NCI-H2107 (cell line): ENCODE results near the gene PRPF4.

Source experiments
- DNase-seq: peaks from one replicate; lab custom pipeline; 2025; lab: John Stamatoyannopoulos, UW

The PRPF4 gene

GRCh38 chr9:113311961-113312360 is 36.5 kb downstream of the PRPF4 start:
- no peak for DNase-seq

DNA sequence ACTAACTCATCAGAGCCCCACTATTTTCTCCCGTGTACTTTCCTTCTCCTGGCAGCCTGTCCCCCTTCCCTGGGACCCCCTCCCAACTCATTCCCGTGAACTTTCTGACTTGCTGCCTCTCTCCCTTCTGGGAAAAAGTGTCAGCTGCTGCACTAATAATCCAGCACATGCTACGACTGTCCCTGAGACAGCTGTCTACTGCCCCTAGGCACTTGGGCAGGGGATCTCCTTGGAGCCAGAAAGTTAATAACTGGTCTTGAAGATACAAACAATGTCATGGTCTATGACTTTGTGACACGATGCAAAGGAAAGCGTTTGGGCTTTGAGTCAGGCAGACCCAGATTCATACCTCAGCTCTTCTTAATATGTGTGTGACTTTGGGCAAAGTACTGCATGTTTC is 37.8 kb downstream of the PRPF4 start:
- DNase-seq, result no peak

GRCh38 chr9:113315231-113315630 is 39.8 kb downstream of the PRPF4 start:
- DNase-seq, result no peak

DNA sequence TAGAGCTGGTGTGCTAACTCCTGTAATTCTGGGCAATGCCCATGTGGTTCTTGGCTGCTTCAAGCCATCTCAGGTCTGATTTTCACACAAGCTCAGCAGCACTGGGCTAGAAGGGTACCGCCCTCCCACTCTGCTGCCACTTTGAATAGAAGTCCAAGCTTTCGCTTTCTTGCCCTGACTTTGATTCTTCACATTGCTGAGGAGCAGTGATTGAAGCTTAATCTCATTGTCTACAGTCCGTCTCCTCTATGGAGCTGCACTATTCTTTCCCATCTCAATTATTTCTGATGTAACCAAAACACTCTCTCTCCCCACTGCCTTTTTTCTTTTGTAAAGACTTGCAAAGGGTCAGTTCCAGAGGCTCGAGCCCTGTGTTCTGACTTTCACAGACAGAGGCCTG is 40.6 kb downstream of the PRPF4 start:
- no peak for DNase-seq

GRCh38 chr9:113317777-113318176 is 42.3 kb downstream of the PRPF4 start:
- no peak for DNase-seq

DNA sequence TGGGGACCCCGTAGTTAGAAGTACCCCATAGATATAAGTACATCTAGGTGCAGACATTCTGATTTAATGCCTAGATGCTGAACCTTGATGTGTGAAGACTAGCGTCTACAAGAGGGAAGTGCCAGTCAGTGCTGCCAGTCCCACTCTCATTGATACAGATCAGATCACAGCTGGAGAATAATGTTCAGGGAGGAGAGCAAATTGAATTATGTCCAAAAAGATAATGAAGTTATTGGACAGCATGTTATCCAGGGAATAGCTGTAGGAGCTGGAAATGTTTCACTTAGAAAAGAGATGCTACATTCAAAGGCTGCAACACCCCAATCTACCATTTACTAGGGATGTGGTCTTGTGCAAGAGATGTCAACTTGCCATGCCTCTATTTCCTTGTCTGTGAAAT is 43.6 kb downstream of the PRPF4 start:
- DNase-seq, result no peak

DNA sequence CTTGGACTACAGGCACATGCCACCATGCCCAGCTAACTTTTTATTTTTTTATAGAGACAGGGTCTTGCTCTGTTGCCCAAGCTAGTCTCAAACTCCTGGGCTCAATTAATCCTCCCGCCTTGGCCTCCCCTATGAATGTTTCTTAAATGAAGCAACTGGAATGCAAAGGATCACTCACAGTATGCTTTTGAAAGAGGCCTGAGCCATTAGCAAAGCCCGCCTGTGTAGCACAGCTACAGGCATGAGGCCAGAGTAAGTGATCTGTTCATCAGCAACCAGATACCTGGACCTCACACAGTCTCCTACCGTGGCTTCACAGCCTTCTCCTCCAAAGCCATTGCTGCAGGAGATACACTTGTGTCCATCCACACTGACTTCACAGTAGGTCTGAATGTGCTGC is 44.6 kb downstream of the PRPF4 start:
- DNase-seq, result no peak

GRCh38 chr9:113322671-113323070 is 47.2 kb downstream of the PRPF4 start:
- DNase-seq, result no peak

DNA sequence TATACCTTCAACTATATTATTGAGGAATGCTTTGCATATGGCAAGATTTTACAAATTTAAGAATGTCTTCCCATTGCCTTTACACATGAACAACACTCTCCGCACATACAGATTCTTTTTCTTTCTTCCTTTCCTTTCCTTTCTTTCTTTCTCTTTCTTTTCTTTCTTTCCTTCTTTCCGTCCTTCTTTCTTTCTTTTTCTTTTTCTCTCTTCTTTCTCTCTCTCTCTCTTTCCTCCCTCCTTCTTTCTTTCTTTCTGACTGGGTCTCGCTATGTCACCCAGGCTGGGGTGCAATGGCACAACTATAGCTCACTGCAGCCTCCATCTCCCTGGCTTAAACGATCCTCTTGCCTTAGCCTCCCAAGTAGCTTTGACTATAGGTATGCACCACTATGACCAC is 50.8 kb downstream of the PRPF4 start:
- DNase-seq, result no peak

GRCh38 chr9:113328045-113328782 is 52.8 kb downstream of the PRPF4 start:
- DNase-seq, result no peak

DNA sequence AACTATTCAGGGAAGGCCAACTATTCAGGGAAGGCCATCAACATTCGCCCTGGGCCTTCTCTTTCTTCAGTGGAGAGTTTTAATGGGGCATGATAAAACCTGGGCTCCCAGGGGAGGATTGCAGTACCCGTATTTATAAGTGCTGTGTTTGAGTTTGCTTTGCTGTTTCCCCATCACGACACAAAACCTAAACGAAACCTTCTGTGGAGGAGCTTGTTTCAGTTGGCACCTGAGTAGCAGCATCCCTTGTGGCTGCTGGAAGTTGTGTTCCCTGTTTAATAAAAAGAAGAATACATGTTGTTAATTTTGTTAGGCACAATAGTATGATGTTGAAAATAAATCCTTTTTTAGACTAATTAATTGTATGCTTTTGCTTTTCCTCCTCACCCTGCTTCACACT is 56.3 kb downstream of the PRPF4 start:
- DNase-seq, result no peak

DNA sequence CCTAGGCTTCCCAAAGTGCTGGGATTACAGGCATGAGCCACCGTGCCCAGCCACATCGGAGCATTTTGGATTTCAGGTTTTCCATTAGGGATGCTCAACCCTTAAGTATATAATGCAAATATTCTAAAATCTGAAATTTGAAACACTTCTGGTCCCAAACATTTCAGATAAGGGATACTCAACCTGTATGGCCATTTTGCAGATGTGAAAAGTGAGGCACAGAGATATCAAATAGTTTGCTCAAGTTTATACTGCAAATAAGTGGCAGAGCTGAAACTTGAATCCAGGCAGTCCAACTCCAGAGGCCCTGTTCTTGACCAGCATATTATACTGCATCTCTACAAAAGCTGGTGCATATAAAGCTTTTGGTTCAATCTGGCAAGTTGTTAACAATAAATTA is 62.3 kb downstream of the PRPF4 start:
- no peak for DNase-seq

DNA sequence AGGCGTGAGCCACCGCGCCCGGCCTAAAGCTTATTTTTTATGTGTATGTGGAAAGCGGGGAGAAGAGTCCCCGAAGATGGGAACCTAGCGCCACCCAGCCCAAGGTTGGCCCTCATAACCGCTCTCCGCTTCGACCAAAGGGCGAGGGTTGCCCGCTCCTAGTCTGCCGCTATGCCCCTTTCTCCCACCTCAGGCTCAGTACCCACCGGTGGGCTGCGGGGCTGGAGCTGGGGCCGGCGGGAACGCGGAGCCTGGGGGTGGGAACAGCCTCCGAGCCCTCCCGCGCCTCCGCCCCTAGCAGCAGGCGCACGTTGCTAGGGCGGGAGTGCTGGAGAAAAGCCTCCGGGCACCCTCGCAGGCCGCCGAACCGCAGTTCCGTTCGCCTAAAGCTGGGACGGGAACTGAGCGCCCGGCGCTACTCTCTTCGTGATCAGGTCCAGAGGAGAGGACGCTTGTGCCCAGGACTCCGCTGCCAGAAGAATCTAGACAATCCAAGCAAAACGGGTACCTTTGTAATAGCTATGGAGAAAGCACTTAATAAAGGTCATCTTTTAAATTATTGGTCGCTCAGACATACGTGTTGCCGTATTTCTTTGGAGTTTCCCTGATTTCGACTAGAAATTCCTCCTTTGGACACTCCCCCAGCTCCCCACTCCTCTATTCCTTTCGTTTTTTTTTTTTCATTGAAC is 64.7 kb downstream of the PRPF4 start, which contains the start of gene WDR31:
TSS of gene WDR31 (minus strand) at position 265 of the 689 bp plus-strand sequence. CDS start 8,253 bp downstream, outside the sequence.
- peak; percentile 57 for DNase-seq

GRCh38 chr9:113341712-113342410 is 66.4 kb downstream of the PRPF4 start:
- DNase-seq, result no peak
